Endothelial cell of umbilical vein (primary cell): ENCODE data around the gene ELANE. TPM values are rescaled to one million over a fixed set of nuclear protein-coding genes. Genes with fewer than 3 reads are reported as not detected.

Experiments
- BruUV-seq: library from RNA; stranded (reverse); fragments of 400-500 nt; replicated peaks from 2 replicates; lab custom pipeline; 2021; lab: Mats Ljungman, UMichigan
- CTCF ChIA-PET: fragments of 300-600, 350-600 bp; sonication (Branson Sonifier 250); formaldehyde crosslinking; loops from one replicate; lab custom pipeline; 2021; ENCODE audit warnings: antibody characterized with exemption, inconsistent platforms; lab: Charles Lee
- POLR2A ChIA-PET: fragments of 300-600, 350-600 bp; sonication (Branson Sonifier 250); formaldehyde crosslinking; loops from one replicate; lab custom pipeline; 2021; ENCODE audit warnings: antibody characterized with exemption, inconsistent platforms; lab: Charles Lee
- DNase-seq: peaks from one replicate; pipeline ENCODE4 v3.0.0-alpha.2; 2011; ENCODE audit warnings: low read depth, low spot score
- FAIRE-seq: peaks from 2 replicates; lab custom pipeline; 2011; peaks lifted over from hg19 to GRCh38; lab: Jason Lieb, UNC
- H2AFZ ChIP-seq: 2 replicates; pipeline ENCODE4 v1.6.0; 2012; ENCODE audit warnings: low read depth, low read length, control low read depth, inconsistent platforms
- H3K27ac ChIP-seq: 2 replicates; pipeline ENCODE4 v1.5.1; 2011; ENCODE audit warnings: low read depth, mild to moderate bottlenecking, control low read depth, low read length, moderate library complexity; ENCODE audit not compliant: insufficient read depth
- H3K27me3 ChIP-seq, 2 experiments: 2 replicates each; pipeline versions ENCODE4 v1.6.0 to v1.6.1; 2011; ENCODE audit warnings: low read length in 2 of 2, mixed read lengths in 1 of 2; ENCODE audit not compliant: control insufficient read depth in 2 of 2, insufficient read depth in 2 of 2
- H3K36me3 ChIP-seq, 2 experiments: 2 replicates in 1 of 2; 3 replicates in 1 of 2; pipeline ENCODE4 v1.5.1; 2011; ENCODE audit warnings: low read length in 2 of 2, mild to moderate bottlenecking in 1 of 2, moderate library complexity in 1 of 2; ENCODE audit not compliant: control insufficient read depth in 2 of 2, insufficient read depth in 2 of 2; ENCODE audit errors: extremely low read depth in 1 of 2
- H3K4me1 ChIP-seq: 3 replicates; pipeline ENCODE4 v1.5.1; 2011; ENCODE audit warnings: mild to moderate bottlenecking, low read length; ENCODE audit not compliant: control insufficient read depth, insufficient read depth; ENCODE audit errors: extremely low read depth
- H3K4me2 ChIP-seq: 2 replicates; pipeline ENCODE4 v1.6.1; 2011; ENCODE audit warnings: low read length, control low read depth, mixed read lengths; ENCODE audit not compliant: insufficient read depth
- H3K4me3 ChIP-seq, 3 experiments: fragments of 200-600 bp in 1 of 3; sonication (generic), shearing (Covaris generic) in 1 of 3; replicated peaks in 1 of 3; 2 replicates each; pipeline ENCODE4 v1.5.1; 2011 to 2016; ENCODE audit warnings: control low read depth in 3 of 3, low read length in 3 of 3, mild to moderate bottlenecking in 2 of 3, inconsistent platforms in 1 of 3, low read depth in 1 of 3, moderate library complexity in 1 of 3; ENCODE audit not compliant: insufficient read depth in 1 of 3
- H3K79me2 ChIP-seq: 2 replicates; pipeline ENCODE4 v1.6.0; 2012; ENCODE audit warnings: low read length, inconsistent platforms; ENCODE audit not compliant: control insufficient read depth, insufficient read depth
- H3K9ac ChIP-seq: replicated peaks from 2 replicates; pipeline ENCODE3; 2011; ENCODE audit warnings: low read length, control low read depth; ENCODE audit not compliant: insufficient read depth; ENCODE audit errors: extremely low read depth
- H3K9me1 ChIP-seq: replicated peaks from 3 replicates; pipeline ENCODE4 v1.6.0; 2011; ENCODE audit warnings: mild to moderate bottlenecking, low read length; ENCODE audit not compliant: control insufficient read depth, insufficient read depth; ENCODE audit errors: extremely low read depth
- H3K9me3 ChIP-seq: replicated peaks from 2 replicates; pipeline ENCODE4 v1.5.1; 2012; ENCODE audit warnings: low read length, inconsistent platforms; ENCODE audit not compliant: control insufficient read depth, insufficient read depth
- H4K20me1 ChIP-seq: replicated peaks from 2 replicates; pipeline ENCODE3; 2011; ENCODE audit warnings: mild to moderate bottlenecking, low read length; ENCODE audit not compliant: control insufficient read depth, insufficient read depth; ENCODE audit errors: extremely low read depth
- CTCF ChIP-seq, 2 donors: IDR thresholded peaks; 1 replicate in 1 of 2; 2 replicates in 1 of 2; pipeline ENCODE4 v1.5.1; 2011; ENCODE audit warnings: low read length in 2 of 2, mild to moderate bottlenecking in 2 of 2, moderate library complexity in 2 of 2, control low read depth in 1 of 2, inconsistent platforms in 1 of 2, low read depth in 1 of 2; ENCODE audit not compliant: insufficient read depth in 1 of 2; ENCODE audit errors: extremely low read depth in 1 of 2
- EZH2 ChIP-seq: IDR thresholded peaks from 2 replicates; pipeline ENCODE4 v1.6.1; 2012; ENCODE audit warnings: borderline replicate concordance, low read depth, mild to moderate bottlenecking, moderate library complexity, low read length, inconsistent platforms; ENCODE audit not compliant: severe bottlenecking
- FOS ChIP-seq: IDR thresholded peaks from 2 replicates; pipeline ENCODE4 v1.6.1; 2011; ENCODE audit warnings: mild to moderate bottlenecking, low read length, moderate library complexity, borderline replicate concordance; ENCODE audit not compliant: insufficient read depth
- GATA2 ChIP-seq: IDR thresholded peaks from 2 replicates; pipeline ENCODE4 v1.7.0; 2011; ENCODE audit warnings: low read depth, mild to moderate bottlenecking, moderate library complexity, mixed read lengths, low read length; ENCODE audit not compliant: insufficient read length, insufficient read depth
- JUN ChIP-seq: IDR thresholded peaks from 2 replicates; pipeline ENCODE4 v1.6.1; 2011; ENCODE audit warnings: borderline replicate concordance, low read depth; ENCODE audit not compliant: insufficient read length, insufficient read depth
- MAX ChIP-seq: IDR thresholded peaks from 2 replicates; pipeline ENCODE4 v1.6.1; 2011; ENCODE audit not compliant: insufficient read depth, insufficient read length
- MYC ChIP-seq: IDR thresholded peaks from one replicate; pipeline ENCODE4 v1.6.1; 2011; ENCODE audit warnings: mild to moderate bottlenecking, low read depth, low read length
- POLR2A ChIP-seq: IDR thresholded peaks from 2 replicates; pipeline ENCODE4 v1.6.1; 2012; ENCODE audit warnings: low read depth, mild to moderate bottlenecking, control low read depth, low read length
- POLR2AphosphoS5 ChIP-seq: IDR thresholded peaks from 2 replicates; pipeline ENCODE4 v1.6.1; 2012; ENCODE audit warnings: low read depth, mild to moderate bottlenecking, control low read depth, low read length, moderate library complexity; ENCODE audit not compliant: insufficient read depth
- dilution Hi-C: fragments of 300-500 bp; cut with MboI; formaldehyde crosslinking; loops from one replicate; pipeline ENCODE4 v1.15.0; 2019; ENCODE audit warnings: low sequenced_read_pairs; ENCODE audit not compliant: extremely low pct_ligation_motif_present
- intact Hi-C: fragments of 100-400 bp; cut with micrococcal nuclease; formaldehyde crosslinking; loops from one replicate; pipeline ENCODE4 v1.10.0; 2022
- polyA plus RNA-seq, 4 experiments: library from polyadenylated mRNA; depleted of rRNA in 3 of 4; stranded (reverse) in 3 of 4; unstranded in 1 of 4; fragments of >200 nt; gene quantifications; 2 replicates each; pipeline versions ENCODE4 v1.2.1 to v1.2.3, GENCODE V29; 2011 to 2012; ENCODE audit warnings: missing spikeins in 1 of 4
- total RNA-seq: library from RNA; stranded (reverse); gene quantifications from 2 replicates; pipeline ENCODE4 v1.2.3, GENCODE V29; 2021

The ELANE gene
- total and polyA plus RNA-seq, 2 donors (not counting 3 experiments of a cell fraction or from before 2014, with no cell fraction given), result not detected

- ChIA-PET POLR2A (no interaction called here), CTCF (no interaction called here)
- Histone ChIP-seq H3K79me2 (peaks cover 5% of the 10 kb centered on the region), H3K9me1 (no peaks in the 10 kb centered on the region), H3K4me2 (no peak overlapping the region), H3K4me1 (no peaks in the 10 kb centered on the region), H2AFZ (no peak overlapping the region), H3K9ac (no peak overlapping the region), H3K27ac (no peak overlapping the region), H4K20me1 (no peaks in the 10 kb centered on the region), H3K27me3 (no peaks in the 10 kb centered on the region), H3K4me3 (no peak overlapping the region), H3K36me3 (peaks cover 8 to 28% of the 10 kb centered on the region in 2 experiments), H3K9me3 (no peaks in the 10 kb centered on the region)
- DNase-seq (no peak), FAIRE-seq (no peak)
- no TSS peak for BruUV-seq
- dilution Hi-C loops, result no loop called here
- intact Hi-C loops, result no loop called here
- TF ChIP-seq POLR2AphosphoS5, result no peak
- no peak for TF ChIP-seq EZH2
- TF ChIP-seq GATA2, result no peak
- TF ChIP-seq MAX, result no peak
Measured at GRCh38 chr19:889662-890295, 37.7 kb downstream of the ELANE start.

- CTCF ChIA-PET, result no interaction called here
- BruUV-seq, result no TSS peak
Measured at GRCh38 chr19:890831-891230, 38.7 kb downstream of the ELANE start.

More at GRCh38 chr19:890831-891230, 38.7 kb downstream of the ELANE start:
- Histone ChIP-seq H2AFZ (no peak overlapping the region), H3K4me1 (no peaks in the 10 kb centered on the region), H3K4me3 (no peak overlapping the region), H3K79me2 (peaks cover 5% of the 10 kb centered on the region), H3K9me3 (no peaks in the 10 kb centered on the region), H3K36me3 (peaks cover 5 to 23% of the 10 kb centered on the region in 2 experiments), H4K20me1 (no peaks in the 10 kb centered on the region), H3K9ac (no peak overlapping the region), H3K27ac (no peak overlapping the region), H3K4me2 (no peak overlapping the region), H3K27me3 (no peaks in the 10 kb centered on the region), H3K9me1 (no peaks in the 10 kb centered on the region)
- no peak for DNase-seq
- intact Hi-C loops (no loop called here), dilution Hi-C loops (no loop called here)
- TF ChIP-seq FOS, result no peak
- TF ChIP-seq GATA2, result no peak
- TF ChIP-seq MAX, result no peak
- no peak for TF ChIP-seq POLR2A
- no peak for TF ChIP-seq CTCF (IDR thresholded peaks at IDR 0.05; ENCODE audit: extremely low read depth in 1 of 2, insufficient read depth in 1 of 2, low read depth in 1 of 2, low read length in 2 of 2)
- TF ChIP-seq EZH2, result no peak
- TF ChIP-seq POLR2AphosphoS5, result no peak
- TF ChIP-seq JUN, result no peak
- no peak for TF ChIP-seq MYC
- FAIRE-seq, result no peak
- POLR2A ChIA-PET, result no interaction called here
